Mesendoderm (in vitro differentiated cells): Measurements from ENCODE around the gene CSNK1A1.
A peak's percentile ranks its signal among the peaks of the same experiment; 100 is the strongest.

ENCODE experiments used
- DNase-seq: peaks from one replicate; pipeline ENCODE4 v3.0.0; 2013
- H2AK5ac ChIP-seq: 2 replicates; pipeline ENCODE4 v1.6.1; 2013; ENCODE audit warnings: low read length, inconsistent platforms
- H2BK120ac ChIP-seq: 2 replicates; pipeline ENCODE4 v1.6.1; 2013; ENCODE audit warnings: low read depth, mild to moderate bottlenecking, low read length, moderate library complexity, mixed read lengths
- H2BK15ac ChIP-seq: replicated peaks from 2 replicates; pipeline ENCODE4 v1.6.1; 2013; ENCODE audit warnings: low read depth, mild to moderate bottlenecking, moderate library complexity
- H2BK5ac ChIP-seq: 2 replicates; pipeline ENCODE4 v1.6.1; 2013; ENCODE audit warnings: low read length, inconsistent platforms
- H3K18ac ChIP-seq: 2 replicates; pipeline ENCODE4 v1.6.1; 2013; ENCODE audit warnings: mild to moderate bottlenecking, low read length, mixed read lengths
- H3K23ac ChIP-seq: one replicate; pipeline ENCODE4 v1.6.1; 2013; ENCODE audit warnings: low read length
- H3K27ac ChIP-seq: 2 replicates; pipeline ENCODE4 v1.5.1; 2013; ENCODE audit warnings: low read depth, mild to moderate bottlenecking, inconsistent platforms, low read length, moderate library complexity
- H3K27me3 ChIP-seq: 2 replicates; pipeline ENCODE4 v1.6.1; 2013; ENCODE audit warnings: low read length, control low read depth, mild to moderate bottlenecking, inconsistent platforms; ENCODE audit not compliant: insufficient read depth, poor library complexity
- H3K36me3 ChIP-seq: 2 replicates; pipeline ENCODE4 v1.6.1; 2013; ENCODE audit warnings: low read length, inconsistent platforms; ENCODE audit not compliant: control insufficient read depth, insufficient read depth
- H3K4ac ChIP-seq: one replicate; pipeline ENCODE4 v1.6.1; 2013; ENCODE audit warnings: low read depth, mild to moderate bottlenecking, low read length, moderate library complexity
- H3K4me1 ChIP-seq: 2 replicates; pipeline ENCODE4 v1.6.1; 2013; ENCODE audit warnings: low read depth, low read length, inconsistent platforms; ENCODE audit not compliant: control insufficient read depth
- H3K4me2 ChIP-seq: 2 replicates; pipeline ENCODE4 v1.6.1; 2013; ENCODE audit warnings: low read length
- H3K4me3 ChIP-seq: 2 replicates; pipeline ENCODE4 v1.5.1; 2013; ENCODE audit warnings: mild to moderate bottlenecking, low read length
- H3K56ac ChIP-seq: one replicate; pipeline ENCODE4 v1.6.1; 2013; ENCODE audit warnings: low read length
- H3K79me1 ChIP-seq: 2 replicates; pipeline ENCODE4 v1.6.1; 2013; ENCODE audit warnings: low read length, inconsistent platforms
- H3K79me2 ChIP-seq: 2 replicates; pipeline ENCODE4 v1.6.1; 2013; ENCODE audit warnings: mild to moderate bottlenecking, low read length; ENCODE audit not compliant: control insufficient read depth, insufficient read depth
- H3K9ac ChIP-seq: 2 replicates; pipeline ENCODE4 v1.6.1; 2013; ENCODE audit warnings: low read length, inconsistent platforms
- H4K5ac ChIP-seq: one replicate; pipeline ENCODE4 v1.6.1; 2013; ENCODE audit warnings: low read length
- H4K8ac ChIP-seq: one replicate; pipeline ENCODE4 v1.6.1; 2013; ENCODE audit warnings: low read depth, mild to moderate bottlenecking, control low read depth, low read length, moderate library complexity
- WGBS: extraction: QIAGEN DNeasy Blood & Tissue Kit; methylation state at CpG from one replicate; pipeline ENCODE4 v1.1.7; 2013; ENCODE audit warnings: low lambda C conversion rate, missing lambda C conversion rate; ENCODE audit not compliant: insufficient coverage; ENCODE audit errors: extremely low coverage; 5-methylcytosine and 5-hydroxymethylcytosine counted together

The CSNK1A1 gene

DNA sequence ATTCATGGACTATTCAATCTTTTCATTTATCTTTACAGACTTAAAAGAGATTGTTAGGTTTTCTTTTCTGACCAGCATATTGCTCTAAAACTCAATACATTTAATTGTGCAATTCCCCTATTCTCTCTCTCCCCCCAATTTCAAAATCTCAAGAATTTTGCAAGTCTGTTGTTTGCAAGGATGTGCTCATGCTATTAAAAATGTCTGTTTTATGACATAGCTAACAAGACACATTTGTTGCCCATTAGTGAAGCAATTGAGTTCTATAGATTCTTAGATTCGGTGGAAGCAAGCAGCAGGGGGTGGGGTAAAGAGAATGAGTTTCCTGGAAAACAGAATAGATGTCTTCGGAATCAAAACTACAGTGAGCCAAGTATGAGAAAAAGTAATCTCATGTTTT, 8.5 kb upstream of the CSNK1A1 start:
- Histone ChIP-seq H3K9ac (no peak overlapping the region), H2BK5ac (no peak overlapping the region), H3K27me3 (no peaks in the 10 kb centered on the region), H3K79me1 (no peaks in the 10 kb centered on the region), H3K4me1 (peaks cover 2% of the 10 kb centered on the region), H3K27ac (no peak overlapping the region), H2BK15ac (no peak overlapping the region), H3K18ac (no peak overlapping the region), H3K23ac (no peak overlapping the region), H3K56ac (no peak overlapping the region), H4K8ac (no peak overlapping the region), H2BK120ac (no peak overlapping the region), H4K5ac (no peak overlapping the region), H3K79me2 (no peaks in the 10 kb centered on the region), H3K4me2 (no peak overlapping the region), H2AK5ac (no peak overlapping the region), H3K4me3 (no peak overlapping the region), H3K4ac (no peak overlapping the region), H3K36me3 (no peaks in the 10 kb centered on the region)
- no peak for DNase-seq
- no CpG with 5 or more reads among the region's 2 CpGs for WGBS

GRCh38 chr5:149552553-149553160, 1.4 kb upstream of the CSNK1A1 start:
- Histone ChIP-seq H2AK5ac (no peak overlapping the region), H2BK120ac (no peak overlapping the region), H2BK15ac (no peak overlapping the region), H2BK5ac (no peak overlapping the region), H4K8ac (no peak overlapping the region), H3K18ac (no peak overlapping the region), H3K4ac (no peak overlapping the region), H3K79me1 (no peaks in the 10 kb centered on the region), H3K56ac (peak overlapping the region; percentile 15), H3K9ac (no peak overlapping the region), H3K27ac (no peak overlapping the region), H3K23ac (no peak overlapping the region), H3K79me2 (peaks cover 35% of the 10 kb centered on the region), H3K4me3 (no peak overlapping the region), H3K4me1 (no peaks in the 10 kb centered on the region), H3K4me2 (no peak overlapping the region), H3K36me3 (no peaks in the 10 kb centered on the region), H3K27me3 (no peaks in the 10 kb centered on the region), H4K5ac (no peak overlapping the region)
- DNase-seq = peak; percentile 57
- WGBS = no CpG with 5 or more reads among the region's 18 CpGs

GRCh38 chr5:149552038-149552494, 827 bp upstream of the CSNK1A1 start:
- H2BK15ac ChIP-seq = no peak overlapping the region
- no peak overlapping the region for H4K8ac ChIP-seq
- H3K27me3 ChIP-seq = no peaks in the 10 kb centered on the region
- no peak overlapping the region for H3K4ac ChIP-seq
- no peak overlapping the region for H2AK5ac ChIP-seq
- H3K23ac ChIP-seq = no peak overlapping the region
- WGBS = no CpG with 5 or more reads among the region's 6 CpGs
- H3K9ac ChIP-seq = peak overlapping the region; percentile 90
- H3K56ac ChIP-seq = peak overlapping the region; percentile 92
- no peaks in the 10 kb centered on the region for H3K79me1 ChIP-seq
- peaks cover 40% of the 10 kb centered on the region for H3K79me2 ChIP-seq
- no peak for DNase-seq
- H2BK120ac ChIP-seq = no peak overlapping the region
- peak overlapping the region; percentile 94 for H3K4me2 ChIP-seq
- no peaks in the 10 kb centered on the region for H3K4me1 ChIP-seq
- H3K36me3 ChIP-seq = no peaks in the 10 kb centered on the region
- peak overlapping the region; percentile 39 for H3K18ac ChIP-seq
- H3K27ac ChIP-seq = peak overlapping the region; percentile 98
- no peak overlapping the region for H2BK5ac ChIP-seq
- peak overlapping the region; percentile 55 for H3K4me3 ChIP-seq
- no peak overlapping the region for H4K5ac ChIP-seq

DNA sequence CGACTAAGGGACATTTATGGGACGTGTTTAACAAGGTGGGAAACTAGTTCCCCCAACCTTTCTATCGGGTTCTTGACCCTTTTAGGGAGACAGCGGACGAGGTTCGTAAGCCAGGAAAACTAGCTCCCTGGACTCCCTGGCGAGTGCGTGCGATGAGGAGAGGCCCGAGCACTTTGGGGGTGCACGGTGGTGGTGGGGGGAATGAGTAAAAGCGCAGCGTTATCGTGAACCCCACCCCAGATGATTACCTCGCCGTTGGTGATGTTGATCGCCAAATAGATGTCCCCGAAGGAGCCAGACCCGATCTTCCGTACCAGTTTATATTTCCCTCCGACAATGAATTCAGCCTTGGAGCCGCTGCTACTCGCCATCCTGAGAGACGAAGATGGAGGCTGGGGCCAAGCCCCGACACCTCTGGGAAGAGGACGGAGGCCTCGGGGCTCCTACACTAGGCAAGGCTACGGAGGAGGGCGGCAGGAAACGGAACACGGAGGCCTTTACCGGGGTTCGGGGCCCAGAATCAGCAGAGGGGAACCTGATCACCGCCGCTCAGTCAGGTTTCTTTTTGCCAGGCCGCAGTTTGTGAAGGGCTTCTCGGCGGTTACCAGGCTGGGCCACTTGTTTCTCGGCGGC, 529 bp downstream of the CSNK1A1 start:
- DNase-seq = no peak
- Histone ChIP-seq H3K4me1 (peaks cover 2% of the 10 kb centered on the region), H3K23ac (peak overlapping the region; percentile 99), H2AK5ac (peak overlapping the region; percentile 52), H3K36me3 (no peaks in the 10 kb centered on the region), H3K9ac (peak overlapping the region; percentile 100), H3K4me3 (peak overlapping the region; percentile 100), H4K8ac (peak overlapping the region; percentile 77), H3K79me2 (peaks cover 52% of the 10 kb centered on the region), H2BK5ac (peak overlapping the region; percentile 95), H3K4me2 (peak overlapping the region; percentile 57), H3K4ac (peak overlapping the region; percentile 94), H3K56ac (peak overlapping the region; percentile 97), H3K18ac (peak overlapping the region; percentile 91), H2BK120ac (no peak overlapping the region), H3K79me1 (no peaks in the 10 kb centered on the region), H3K27ac (peak overlapping the region; percentile 99), H4K5ac (no peak overlapping the region), H3K27me3 (no peaks in the 10 kb centered on the region), H2BK15ac (no peak overlapping the region)
- WGBS = no CpG with 5 or more reads among the region's 40 CpGs

GRCh38 chr5:149550268-149550583, 1.0 kb downstream of the CSNK1A1 start:
- H3K27me3 ChIP-seq = no peaks in the 10 kb centered on the region
- no peak overlapping the region for H2BK120ac ChIP-seq
- H2BK5ac ChIP-seq = no peak overlapping the region
- peaks cover 4% of the 10 kb centered on the region for H3K36me3 ChIP-seq
- H3K4ac ChIP-seq = no peak overlapping the region
- peak overlapping the region; percentile 93 for H3K4me2 ChIP-seq
- H3K23ac ChIP-seq = no peak overlapping the region
- H3K79me1 ChIP-seq = peaks cover 2% of the 10 kb centered on the region
- WGBS = no CpG with 5 or more reads among the region's 12 CpGs
- H2BK15ac ChIP-seq = no peak overlapping the region
- H3K79me2 ChIP-seq = peaks cover 57% of the 10 kb centered on the region
- H3K18ac ChIP-seq = no peak overlapping the region
- peak overlapping the region; percentile 100 for H3K4me3 ChIP-seq
- peak overlapping the region; percentile 97 for H3K56ac ChIP-seq
- no peak overlapping the region for H4K8ac ChIP-seq
- no peak for DNase-seq
- H3K27ac ChIP-seq = peak overlapping the region; percentile 72
- no peak overlapping the region for H4K5ac ChIP-seq
- no peak overlapping the region for H2AK5ac ChIP-seq
- H3K9ac ChIP-seq = peak overlapping the region; percentile 100
- peaks cover 2% of the 10 kb centered on the region for H3K4me1 ChIP-seq
